H9 (cell line): ENCODE results near the gene PRDM5. TPM values are rescaled to one million over a fixed set of nuclear protein-coding genes. Genes with fewer than 3 reads are reported as not detected.

Source experiments
- DNase-seq: peaks from one replicate; pipeline ENCODE4 v3.0.0-alpha.2; 2017
- H2AFZ ChIP-seq: one replicate; pipeline ENCODE4 v1.6.1; 2013; ENCODE audit warnings: mild to moderate bottlenecking, low read length, control low read depth, moderate library complexity
- H2AK5ac ChIP-seq: 2 replicates; pipeline ENCODE4 v1.6.1; 2013; ENCODE audit warnings: low read length, control low read depth, mixed read lengths; ENCODE audit not compliant: insufficient read length
- H2BK120ac ChIP-seq: one replicate; pipeline ENCODE4 v1.6.1; 2013; ENCODE audit warnings: low read depth, mild to moderate bottlenecking, low read length, control low read depth, inconsistent platforms; ENCODE audit not compliant: poor library complexity, severe bottlenecking
- H2BK12ac ChIP-seq: 2 replicates; pipeline ENCODE4 v1.6.1; 2013; ENCODE audit warnings: low read length, control low read depth, mixed read lengths, low read depth; ENCODE audit not compliant: insufficient read length
- H2BK15ac ChIP-seq: 2 replicates; pipeline ENCODE4 v1.6.1; 2013; ENCODE audit warnings: low read depth, low read length, control low read depth
- H2BK20ac ChIP-seq: one replicate; pipeline ENCODE4 v1.6.1; 2013; ENCODE audit warnings: low read depth, mild to moderate bottlenecking, low read length, control low read depth, inconsistent platforms; ENCODE audit not compliant: poor library complexity, severe bottlenecking
- H2BK5ac ChIP-seq: 2 replicates; pipeline ENCODE4 v1.6.1; 2013; ENCODE audit warnings: low read length, control low read depth, mixed read lengths; ENCODE audit not compliant: insufficient read length
- H3K14ac ChIP-seq: 2 replicates; pipeline ENCODE4 v1.6.1; 2013; ENCODE audit warnings: low read length, control low read depth; ENCODE audit not compliant: insufficient read depth
- H3K18ac ChIP-seq: 2 replicates; pipeline ENCODE4 v1.6.1; 2013; ENCODE audit warnings: low read depth, mild to moderate bottlenecking, mixed read lengths, low read length, control low read depth; ENCODE audit not compliant: insufficient read length
- H3K23ac ChIP-seq: 2 replicates; pipeline ENCODE4 v1.6.1; 2013; ENCODE audit warnings: low read length, control low read depth, mixed read lengths, low read depth; ENCODE audit not compliant: insufficient read length
- H3K23me2 ChIP-seq: 2 replicates; pipeline ENCODE4 v1.6.1; 2013; ENCODE audit warnings: low read depth, mild to moderate bottlenecking, mixed read lengths, low read length, control low read depth; ENCODE audit not compliant: insufficient read length, poor library complexity, severe bottlenecking
- H3K27ac ChIP-seq: 2 replicates; pipeline ENCODE4 v1.5.1; 2013; ENCODE audit warnings: low read length, control low read depth, mixed read lengths, low read depth; ENCODE audit not compliant: insufficient read length
- H3K27me3 ChIP-seq: 2 replicates; pipeline ENCODE4 v1.6.1; 2013; ENCODE audit warnings: low read length, control low read depth, inconsistent platforms; ENCODE audit not compliant: insufficient read depth
- H3K4ac ChIP-seq: 2 replicates; pipeline ENCODE4 v1.6.1; 2013; ENCODE audit warnings: low read depth, mild to moderate bottlenecking, control low read depth, inconsistent platforms, low read length, moderate library complexity
- H3K4me1 ChIP-seq: 2 replicates; pipeline ENCODE4 v1.6.1; 2013; ENCODE audit warnings: low read length, control low read depth, inconsistent platforms; ENCODE audit not compliant: insufficient read depth
- H3K4me2 ChIP-seq: 2 replicates; pipeline ENCODE4 v1.6.1; 2013; ENCODE audit warnings: low read length, control low read depth, mixed read lengths; ENCODE audit not compliant: insufficient read length, insufficient read depth
- H3K56ac ChIP-seq: 2 replicates; pipeline ENCODE4 v1.6.1; 2013; ENCODE audit warnings: low read depth, mild to moderate bottlenecking, mixed read lengths, low read length, control low read depth; ENCODE audit not compliant: insufficient read length
- H3K79me1 ChIP-seq: 2 replicates; pipeline ENCODE4 v1.6.1; 2013; ENCODE audit warnings: low read depth, mild to moderate bottlenecking, moderate library complexity, low read length, control low read depth, inconsistent platforms; ENCODE audit not compliant: insufficient read depth, poor library complexity, severe bottlenecking
- H3K79me2 ChIP-seq: 2 replicates; pipeline ENCODE4 v1.6.1; 2013; ENCODE audit warnings: low read length, control low read depth, inconsistent platforms; ENCODE audit not compliant: insufficient read depth
- H3K9ac ChIP-seq: 2 replicates; pipeline ENCODE4 v1.6.1; 2013; ENCODE audit warnings: low read length, control low read depth, mixed read lengths; ENCODE audit not compliant: insufficient read length; ENCODE audit errors: extremely low read depth
- H3K9me3 ChIP-seq: one replicate; pipeline ENCODE4 v1.6.1; 2013; ENCODE audit warnings: low read depth, low read length, inconsistent platforms; ENCODE audit not compliant: control insufficient read depth
- H3T11ph ChIP-seq: one replicate; pipeline ENCODE4 v1.6.1; 2013; ENCODE audit warnings: mild to moderate bottlenecking, low read length, control low read depth, inconsistent platforms
- H4K20me1 ChIP-seq: one replicate; pipeline ENCODE4 v1.6.1; 2013; ENCODE audit not compliant: control insufficient read depth, insufficient read length, insufficient read depth
- H4K5ac ChIP-seq: 2 replicates; pipeline ENCODE4 v1.6.1; 2013; ENCODE audit warnings: low read depth, mild to moderate bottlenecking, mixed read lengths, low read length, control low read depth; ENCODE audit not compliant: insufficient read length
- H4K8ac ChIP-seq: replicated peaks from 2 replicates; pipeline ENCODE4 v1.6.1; 2013; ENCODE audit warnings: low read length, control low read depth, mixed read lengths, low read depth; ENCODE audit not compliant: insufficient read length
- H4K91ac ChIP-seq: 2 replicates; pipeline ENCODE4 v1.6.1; 2013; ENCODE audit warnings: low read depth, mild to moderate bottlenecking, moderate library complexity, mixed read lengths, low read length, control low read depth; ENCODE audit not compliant: insufficient read length
- H3K27ac Mint-ChIP-seq, 3 experiments: 2 replicates in 2 of 3; 3 replicates in 1 of 3; pipeline ENCODE4 v1.8.0; 2020 to 2021; ENCODE audit warnings: mixed read lengths in 3 of 3, mild to moderate bottlenecking in 1 of 3, moderate library complexity in 1 of 3
- H3K27me3 Mint-ChIP-seq: 2 replicates; pipeline ENCODE4 v1.8.0; 2021; ENCODE audit warnings: low read depth, mild to moderate bottlenecking, moderate library complexity, mixed read lengths
- H3K36me3 Mint-ChIP-seq, 3 experiments: 2 replicates in 2 of 3; 3 replicates in 1 of 3; pipeline ENCODE4 v1.8.0; 2020 to 2021; ENCODE audit warnings: low read depth in 3 of 3, mixed read lengths in 3 of 3; ENCODE audit not compliant: insufficient read depth in 1 of 3
- H3K4me1 Mint-ChIP-seq, 2 experiments: 2 replicates each; pipeline ENCODE4 v1.8.0; 2020; ENCODE audit warnings: mixed read lengths in 2 of 2
- H3K4me3 Mint-ChIP-seq, 2 experiments: 2 replicates in 1 of 2; 3 replicates in 1 of 2; pipeline ENCODE4 v1.8.0; 2020 to 2021; ENCODE audit warnings: mild to moderate bottlenecking in 2 of 2, mixed read lengths in 2 of 2, moderate library complexity in 1 of 2
- H3K9me3 Mint-ChIP-seq, 2 experiments: 2 replicates in 1 of 2; 3 replicates in 1 of 2; pipeline ENCODE4 v1.8.0; 2020; ENCODE audit warnings: mild to moderate bottlenecking in 2 of 2, mixed read lengths in 2 of 2, moderate library complexity in 1 of 2
- WGBS: extraction: QIAGEN DNeasy Blood & Tissue Kit; methylation state at CpG from one replicate; pipeline ENCODE4 v1.1.7; 2013; ENCODE audit warnings: missing lambda C conversion rate, low lambda C conversion rate, mixed read lengths; ENCODE audit not compliant: insufficient read length; ENCODE audit errors: extremely low coverage; 5-methylcytosine and 5-hydroxymethylcytosine counted together
- total RNA-seq: library from RNA; stranded (reverse); gene quantifications from 2 replicates; pipeline ENCODE4 v1.2.1, GENCODE V29; 2021
- TF ChIP-seq, protein P1 (sequence below): fragments of 200-600 bp; sonication (generic); conservative IDR thresholded peaks from 3 replicates; pipeline ENCODE4 v1.8.0; 2021; ENCODE audit warnings: antibody characterized with exemption, mild to moderate bottlenecking

PRDM5 gene
- total RNA-seq, 1 experiment from 2014 or later = 21.7 TPM

DNA sequence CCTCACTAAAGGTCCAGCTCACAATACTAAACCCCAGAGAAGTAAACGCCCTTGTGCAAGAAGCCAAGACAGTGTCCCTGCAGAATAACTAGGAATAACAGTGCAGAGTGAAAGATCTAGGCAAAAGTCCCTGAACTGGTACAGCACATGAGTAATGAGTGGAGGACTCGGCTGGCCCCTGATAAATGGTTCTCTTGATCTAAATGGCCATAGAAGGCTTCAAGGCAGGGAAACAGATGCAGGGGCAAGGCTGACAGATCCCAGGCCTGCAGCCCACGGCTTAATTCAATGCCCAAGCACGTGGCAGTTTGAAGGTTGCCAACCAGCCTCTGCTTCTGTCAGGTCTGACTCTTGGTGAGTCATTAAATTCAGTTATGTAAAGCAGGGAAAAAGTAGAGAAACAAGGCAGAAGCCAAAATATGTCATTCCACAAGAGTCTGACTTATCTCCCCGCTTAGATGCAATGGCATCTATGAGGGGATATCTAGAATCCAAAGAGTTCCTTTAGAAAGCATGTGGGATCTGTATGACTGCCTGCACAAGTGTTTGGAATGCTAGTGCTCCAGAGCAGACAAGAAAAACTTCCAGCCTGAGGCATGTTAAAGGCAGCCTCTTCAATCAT is 121.3 kb downstream of the PRDM5 start:
- Histone ChIP-seq H3K18ac (no peak overlapping the region), H2BK120ac (no peak overlapping the region), H2BK5ac (no peak overlapping the region), H4K8ac (no peak overlapping the region), H3K79me2 (no peaks in the 10 kb centered on the region), H3K79me1 (no peaks in the 10 kb centered on the region), H4K20me1 (no peaks in the 10 kb centered on the region), H3K27ac (no peak overlapping the region), H3T11ph (no peak overlapping the region), H3K4ac (no peak overlapping the region), H3K14ac (no peak overlapping the region), H3K23ac (no peak overlapping the region), H2BK20ac (no peak overlapping the region), H3K4me2 (no peak overlapping the region), H2BK15ac (no peak overlapping the region), H4K91ac (no peak overlapping the region), H4K5ac (no peak overlapping the region), H3K4me1 (no peaks in the 10 kb centered on the region), H3K23me2 (no peaks in the 10 kb centered on the region), H2BK12ac (no peak overlapping the region), H2AFZ (no peak overlapping the region), H2AK5ac (no peak overlapping the region), H3K27me3 (no peaks in the 10 kb centered on the region), H3K56ac (no peak overlapping the region), H3K9ac (no peak overlapping the region), H3K9me3 (no peaks in the 10 kb centered on the region)
- Mint-ChIP-seq H3K4me1 (peaks cover 2 to 3% of the 10 kb centered on the region in 2 experiments; a peak in 2 of 4 replicates), H3K27me3 (no peaks in the 10 kb centered on the region), H3K27ac (no peak overlapping the region; a peak in 2 of 7 replicates), H3K36me3 (peaks cover 6 to 11% (median 10%) of the 10 kb centered on the region in 3 experiments; a peak in 5 of 7 replicates), H3K4me3 (no peak overlapping the region), H3K9me3 (peaks cover 2 to 5% of the 10 kb centered on the region in 2 experiments; a peak in 1 of 5 replicates)
- DNase-seq = no peak
- TF ChIP-seq, protein P1, sequence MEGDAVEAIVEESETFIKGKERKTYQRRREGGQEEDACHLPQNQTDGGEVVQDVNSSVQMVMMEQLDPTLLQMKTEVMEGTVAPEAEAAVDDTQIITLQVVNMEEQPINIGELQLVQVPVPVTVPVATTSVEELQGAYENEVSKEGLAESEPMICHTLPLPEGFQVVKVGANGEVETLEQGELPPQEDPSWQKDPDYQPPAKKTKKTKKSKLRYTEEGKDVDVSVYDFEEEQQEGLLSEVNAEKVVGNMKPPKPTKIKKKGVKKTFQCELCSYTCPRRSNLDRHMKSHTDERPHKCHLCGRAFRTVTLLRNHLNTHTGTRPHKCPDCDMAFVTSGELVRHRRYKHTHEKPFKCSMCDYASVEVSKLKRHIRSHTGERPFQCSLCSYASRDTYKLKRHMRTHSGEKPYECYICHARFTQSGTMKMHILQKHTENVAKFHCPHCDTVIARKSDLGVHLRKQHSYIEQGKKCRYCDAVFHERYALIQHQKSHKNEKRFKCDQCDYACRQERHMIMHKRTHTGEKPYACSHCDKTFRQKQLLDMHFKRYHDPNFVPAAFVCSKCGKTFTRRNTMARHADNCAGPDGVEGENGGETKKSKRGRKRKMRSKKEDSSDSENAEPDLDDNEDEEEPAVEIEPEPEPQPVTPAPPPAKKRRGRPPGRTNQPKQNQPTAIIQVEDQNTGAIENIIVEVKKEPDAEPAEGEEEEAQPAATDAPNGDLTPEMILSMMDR = no peak
- no CpG with 5 or more reads among the region's 5 CpGs for WGBS
